ENCODE results near the gene SCN3A.

The SCN3A gene

GRCh38 chr2:165055082-165055851, 148.6 kb downstream of the SCN3A start:
- DNase-seq = no peak

GRCh38 chr2:165054652-165055051, 149.2 kb downstream of the SCN3A start:
- no peak for DNase-seq

- DNase-seq = no peak
Measured at GRCh38 chr2:165044505-165045303, 159.1 kb downstream of the SCN3A start.
